ENCODE measurements around the gene ZNF280D. TPM values are rescaled to one million over a fixed set of nuclear protein-coding genes. Genes with fewer than 3 reads are reported as not detected.

The ZNF280D gene
- total and polyA plus RNA-seq, 2 of the 4 experiments (the other 2 are of a cell fraction) = 8.3 to 21.0 TPM

- no peak overlapping the region for H3K9ac ChIP-seq (ENCODE audit: low read depth, low read length)
- no peak overlapping the region for H3K56ac ChIP-seq (ENCODE audit: extremely low read depth, insufficient read depth, low read length)
- H3K4me2 ChIP-seq (ENCODE audit: low read depth, low read length) = no peak overlapping the region
- H3K14ac ChIP-seq (replicated peaks; ENCODE audit: low read depth, low read length) = no peak overlapping the region
- ChIA-PET CTCF (no interaction called here), POLR2A (ENCODE audit: unreplicated experiment) (interaction anchor here (0.6 kb wide), 1 partner anchor 80 kb away, joined by 5 read pairs; no protein-coding TSS in a partner anchor)
- H2AK9ac ChIP-seq (replicated peaks; ENCODE audit: low read depth, low read length, poor library complexity) = no peak overlapping the region
- ATAC-seq (ENCODE audit: low read depth) (no peak), DNase-seq (no peak)
- dilution Hi-C loops (cut with HindIII; ENCODE audit: low sequenced_read_pairs, unreplicated experiment) (no loop called here), intact Hi-C loops (cut with micrococcal nuclease) (loop anchor here (5.0 kb wide), 1 partner anchor 143 kb away; no protein-coding TSS in a partner anchor), in situ Hi-C loops (cut with MboI; ENCODE audit: low sequenced_read_pairs) (no loop called here)
- no peak overlapping the region for H2AFZ ChIP-seq (replicated peaks; ENCODE audit: low read length, poor library complexity)
- H3K23ac ChIP-seq (ENCODE audit: low read depth, low read length) = no peak overlapping the region
- peak overlapping the region; percentile 26; the same call in 1 of the 2 replicates for H3K4ac ChIP-seq (ENCODE audit: low read depth, low read length)
- no peak overlapping the region for H4K8ac ChIP-seq (ENCODE audit: low read depth in 2 of 2, low read length in 2 of 2)
- no peaks in the 10 kb centered on the region for H3K9me3 ChIP-seq (ENCODE audit: control insufficient read depth, insufficient read depth, low read length)
- peak overlapping the region; percentile 71; the same call in 1 of the 2 replicates for H3K27ac ChIP-seq (ENCODE audit: insufficient read depth, low read length)
- H2BK15ac ChIP-seq (ENCODE audit: low read depth, low read length) = no peak overlapping the region
- H2BK20ac ChIP-seq (ENCODE audit: low read depth, low read length) = 0 out of 2 replicates have a peak overlapping the region, but pooled peaks have one; percentile 14
- H3K9me1 ChIP-seq (ENCODE audit: insufficient read depth, low read length) = peaks cover 4% of the 10 kb centered on the region; the same call in 1 of the 2 replicates
- H3K18ac ChIP-seq (ENCODE audit: low read depth, low read length) = peak overlapping the region; percentile 78; the same call in 1 of the 2 replicates
- TF ChIP-seq RAD21 (IDR thresholded peaks at IDR 0.05; ENCODE audit: low read length) (no peak), RCOR1 (IDR thresholded peaks at IDR 0.05; ENCODE audit: insufficient replicate concordance, low read length) (no peak), BHLHE40 (IDR thresholded peaks at IDR 0.05; ENCODE audit: low read depth, low read length) (no peak), MXI1 (IDR thresholded peaks at IDR 0.05; ENCODE audit: borderline replicate concordance, low read depth, low read length) (no peak)
- H4K5ac ChIP-seq (ENCODE audit: low read depth, low read length) = no peak overlapping the region; the same call in 1 of the 2 replicates
- peaks cover 3 to 6% of the 10 kb centered on the region in 2 experiments; a peak in 1 of 4 replicates for H3K79me1 ChIP-seq (ENCODE audit: low read depth in 1 of 2, low read length in 2 of 2)
- H2AK5ac ChIP-seq (ENCODE audit: low read depth, low read length) = no peak overlapping the region
- H4K91ac ChIP-seq (ENCODE audit: insufficient read depth, low read depth, low read length) = 0 out of 2 replicates have a peak overlapping the region, but pooled peaks have one; percentile 32
- H2BK5ac ChIP-seq (ENCODE audit: low read depth, low read length, poor library complexity, severe bottlenecking) = peak overlapping the region; percentile 30
- no peak overlapping the region for H3K4me3 ChIP-seq (ENCODE audit: insufficient read depth, low read depth, low read length)
- H4K20me1 ChIP-seq (ENCODE audit: insufficient read depth, low read length) = no peaks in the 10 kb centered on the region
- peaks cover 3% of the 10 kb centered on the region; the same call in 1 of the 2 replicates for H3K36me3 ChIP-seq (ENCODE audit: control insufficient read depth, insufficient read depth, low read length)
- H3K27me3 ChIP-seq (ENCODE audit: control insufficient read depth, insufficient read depth, low read length) = no peaks in the 10 kb centered on the region
- H2BK120ac ChIP-seq (ENCODE audit: low read depth, low read length) = peak overlapping the region; percentile 38; the same call in 1 of the 2 replicates
- peaks cover 2% of the 10 kb centered on the region; the same call in 1 of the 2 replicates for H3K4me1 ChIP-seq (ENCODE audit: control insufficient read depth, insufficient read depth, low read length)
- BruUV-seq (replicated peaks) = no TSS peak
Measured at GRCh38 chr15:56640127-56640526, 93.2 kb downstream of the ZNF280D start.
